ENCODE results near the gene PROB1. TPM values are rescaled to one million over a fixed set of nuclear protein-coding genes. Genes with fewer than 3 reads are reported as not detected.

Gene PROB1
- total and polyA plus RNA-seq, 2 experiments from 2014 or later: 0.10 to 0.63 TPM

DNA sequence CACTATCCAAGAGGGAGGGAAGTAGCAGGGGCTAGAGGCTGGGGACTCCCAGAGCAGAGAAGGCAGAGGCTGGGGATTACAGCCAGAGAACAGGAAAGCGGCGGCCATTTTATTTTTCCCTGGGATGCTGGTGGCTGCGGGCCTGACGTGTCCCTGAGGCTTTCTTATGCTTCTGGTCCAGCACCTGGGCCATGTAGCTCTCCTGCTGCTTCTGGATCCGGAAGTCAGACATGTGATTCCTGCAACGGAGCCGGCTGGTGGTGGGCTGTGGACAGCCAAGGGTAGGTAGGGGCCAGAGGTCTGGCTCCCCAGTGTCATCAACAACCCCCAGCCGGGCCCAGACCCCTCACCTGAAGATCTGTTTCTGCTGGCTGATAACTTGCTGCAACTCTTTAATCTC lies 1.8 kb upstream of the PROB1 start:
- Histone ChIP-seq H4K20me1 (ENCODE audit: insufficient read depth, poor library complexity, severe bottlenecking) (no peaks in the 10 kb centered on the region), H3K79me2 (no peaks in the 10 kb centered on the region), H3K36me3 (replicated peaks; ENCODE audit: insufficient read depth, low read depth) (no peaks in the 10 kb centered on the region), H2AFZ (no peak overlapping the region), H3K9me2 (replicated peaks; ENCODE audit: insufficient read depth) (no peaks in the 10 kb centered on the region), H3K4me3 (no peak overlapping the region), H3K9me3 (ENCODE audit: low read depth) (no peaks in the 10 kb centered on the region), H3K4me1 (ENCODE audit: insufficient read depth) (peaks cover 8% of the 10 kb centered on the region), H3K27ac (no peak overlapping the region), H3K27me3 (peaks cover 26% of the 10 kb centered on the region), H3K4me2 (no peak overlapping the region)
- no peak for TF ChIP-seq EZH2 (IDR thresholded peaks at IDR 0.05; ENCODE audit: borderline replicate concordance)
- no peak for DNase-seq (ENCODE audit: low spot score)
- WGBS (ENCODE audit: low lambda C conversion rate, missing lambda C conversion rate): 90% methylated on average over 8 of the region's 8 CpGs

DNA sequence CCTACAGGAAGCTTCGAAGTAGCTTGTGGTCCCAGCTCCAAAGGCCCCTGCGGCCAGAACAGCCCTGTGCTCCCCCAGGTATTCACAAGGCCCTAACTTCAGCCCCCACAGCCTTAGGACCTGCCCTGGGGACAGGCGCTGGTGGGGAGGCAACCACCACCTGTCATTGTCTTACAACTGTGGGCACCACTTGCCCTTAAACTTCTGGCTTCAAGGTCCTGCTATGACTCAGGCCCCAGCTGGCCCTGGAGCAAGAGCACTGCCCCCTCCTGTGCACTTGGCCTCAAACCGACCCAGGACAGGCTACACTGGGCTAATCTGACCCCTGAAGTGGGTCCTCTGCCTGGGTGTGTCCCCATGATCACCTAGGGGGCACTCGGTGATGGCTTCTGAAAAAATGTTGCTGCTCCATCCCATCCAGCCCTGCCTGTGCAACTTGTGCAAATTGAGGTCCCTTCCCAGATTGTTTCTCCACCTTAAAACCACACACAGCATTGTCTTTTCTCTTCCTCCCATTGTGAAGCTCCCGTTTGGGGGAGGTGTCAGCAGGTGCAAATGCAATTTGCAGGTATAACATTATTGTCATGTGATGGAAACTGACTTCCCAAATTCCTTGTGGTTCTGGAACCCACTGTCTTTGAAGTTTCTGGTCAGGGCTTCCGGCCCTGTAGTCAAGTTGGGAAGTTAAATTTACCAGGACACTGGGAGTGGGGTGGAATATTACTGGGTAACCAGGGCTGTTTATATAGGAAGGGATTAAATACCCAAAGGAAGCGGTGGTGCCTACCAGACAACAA lies 1.1 kb upstream of the PROB1 start:
- H2AFZ ChIP-seq: no peak overlapping the region
- TF ChIP-seq EZH2phosphoT487 (IDR thresholded peaks at IDR 0.05; ENCODE audit: low read depth, severe bottlenecking, unreplicated experiment): no peak
- TF ChIP-seq, protein P1, sequence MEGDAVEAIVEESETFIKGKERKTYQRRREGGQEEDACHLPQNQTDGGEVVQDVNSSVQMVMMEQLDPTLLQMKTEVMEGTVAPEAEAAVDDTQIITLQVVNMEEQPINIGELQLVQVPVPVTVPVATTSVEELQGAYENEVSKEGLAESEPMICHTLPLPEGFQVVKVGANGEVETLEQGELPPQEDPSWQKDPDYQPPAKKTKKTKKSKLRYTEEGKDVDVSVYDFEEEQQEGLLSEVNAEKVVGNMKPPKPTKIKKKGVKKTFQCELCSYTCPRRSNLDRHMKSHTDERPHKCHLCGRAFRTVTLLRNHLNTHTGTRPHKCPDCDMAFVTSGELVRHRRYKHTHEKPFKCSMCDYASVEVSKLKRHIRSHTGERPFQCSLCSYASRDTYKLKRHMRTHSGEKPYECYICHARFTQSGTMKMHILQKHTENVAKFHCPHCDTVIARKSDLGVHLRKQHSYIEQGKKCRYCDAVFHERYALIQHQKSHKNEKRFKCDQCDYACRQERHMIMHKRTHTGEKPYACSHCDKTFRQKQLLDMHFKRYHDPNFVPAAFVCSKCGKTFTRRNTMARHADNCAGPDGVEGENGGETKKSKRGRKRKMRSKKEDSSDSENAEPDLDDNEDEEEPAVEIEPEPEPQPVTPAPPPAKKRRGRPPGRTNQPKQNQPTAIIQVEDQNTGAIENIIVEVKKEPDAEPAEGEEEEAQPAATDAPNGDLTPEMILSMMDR (IDR thresholded peaks at IDR 0.05; ENCODE audit: poor library complexity): no peak

DNA sequence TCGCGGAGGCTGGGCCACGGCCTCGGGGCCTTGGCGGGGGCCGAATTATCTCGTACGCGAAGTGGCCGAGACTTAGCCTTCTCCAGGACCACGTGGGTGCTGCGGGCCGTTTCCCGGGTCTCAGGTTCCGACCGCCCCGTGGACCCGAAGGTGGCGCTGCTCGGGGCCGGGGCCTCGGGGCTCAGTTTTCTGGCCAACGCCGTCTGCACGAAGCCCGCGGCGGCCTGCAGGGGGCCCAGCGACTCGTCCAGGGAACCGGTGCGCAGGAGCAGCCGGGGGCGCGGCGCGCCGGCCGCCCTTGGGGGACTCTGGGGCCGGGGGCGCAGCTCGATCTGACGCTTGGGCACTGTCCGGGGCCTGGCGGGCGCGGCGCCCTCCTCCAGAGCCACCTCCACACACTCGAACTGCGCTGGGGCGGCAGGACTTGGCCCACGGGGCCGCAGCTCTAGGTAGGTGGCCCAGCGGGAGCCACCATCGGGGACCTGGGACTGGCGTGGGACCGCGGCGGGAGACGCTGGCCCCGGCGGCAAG lies 716 bp downstream of the PROB1 start:
- Histone ChIP-seq H3K4me1 (ENCODE audit: insufficient read depth) (peaks cover 8% of the 10 kb centered on the region), H3K9me2 (replicated peaks; ENCODE audit: insufficient read depth) (no peaks in the 10 kb centered on the region), H3K36me3 (replicated peaks; ENCODE audit: insufficient read depth, low read depth) (no peaks in the 10 kb centered on the region), H3K9me3 (ENCODE audit: low read depth) (no peaks in the 10 kb centered on the region), H3K4me3 (peak overlapping the region; percentile 48), H3K4me2 (peak overlapping the region; percentile 91), H3K27me3 (peaks cover 26% of the 10 kb centered on the region), H3K27ac (no peak overlapping the region), H4K20me1 (ENCODE audit: insufficient read depth, poor library complexity, severe bottlenecking) (no peaks in the 10 kb centered on the region), H2AFZ (peak overlapping the region; percentile 82), H3K79me2 (no peaks in the 10 kb centered on the region)
- peak; percentile 77 for DNase-seq (ENCODE audit: low spot score)
- TF ChIP-seq, protein P1 (IDR thresholded peaks at IDR 0.05; ENCODE audit: poor library complexity): peak; percentile 46
- peak; percentile 80 for TF ChIP-seq EZH2 (IDR thresholded peaks at IDR 0.05; ENCODE audit: borderline replicate concordance)
- no peak for TF ChIP-seq EZH2phosphoT487 (IDR thresholded peaks at IDR 0.05; ENCODE audit: low read depth, severe bottlenecking, unreplicated experiment)
- under 1% methylated on average over 37 of the region's 62 CpGs for WGBS (ENCODE audit: low lambda C conversion rate, missing lambda C conversion rate)

More for the DNA sequence above, 1.1 kb upstream of the PROB1 start:
- WGBS (ENCODE audit: low lambda C conversion rate, missing lambda C conversion rate): 81% methylated on average over 8 of the region's 8 CpGs
- no peak overlapping the region for H3K4me3 ChIP-seq
- H3K4me2 ChIP-seq: no peak overlapping the region
- no peaks in the 10 kb centered on the region for H3K36me3 ChIP-seq (replicated peaks; ENCODE audit: insufficient read depth, low read depth)
- H3K79me2 ChIP-seq: no peaks in the 10 kb centered on the region
- H4K20me1 ChIP-seq (ENCODE audit: insufficient read depth, poor library complexity, severe bottlenecking): no peaks in the 10 kb centered on the region
- peaks cover 8% of the 10 kb centered on the region for H3K4me1 ChIP-seq (ENCODE audit: insufficient read depth)
- H3K9me2 ChIP-seq (replicated peaks; ENCODE audit: insufficient read depth): no peaks in the 10 kb centered on the region
- DNase-seq (ENCODE audit: low spot score): no peak
- no peaks in the 10 kb centered on the region for H3K9me3 ChIP-seq (ENCODE audit: low read depth)
- no peak overlapping the region for H3K27ac ChIP-seq
- peaks cover 26% of the 10 kb centered on the region for H3K27me3 ChIP-seq

DNA sequence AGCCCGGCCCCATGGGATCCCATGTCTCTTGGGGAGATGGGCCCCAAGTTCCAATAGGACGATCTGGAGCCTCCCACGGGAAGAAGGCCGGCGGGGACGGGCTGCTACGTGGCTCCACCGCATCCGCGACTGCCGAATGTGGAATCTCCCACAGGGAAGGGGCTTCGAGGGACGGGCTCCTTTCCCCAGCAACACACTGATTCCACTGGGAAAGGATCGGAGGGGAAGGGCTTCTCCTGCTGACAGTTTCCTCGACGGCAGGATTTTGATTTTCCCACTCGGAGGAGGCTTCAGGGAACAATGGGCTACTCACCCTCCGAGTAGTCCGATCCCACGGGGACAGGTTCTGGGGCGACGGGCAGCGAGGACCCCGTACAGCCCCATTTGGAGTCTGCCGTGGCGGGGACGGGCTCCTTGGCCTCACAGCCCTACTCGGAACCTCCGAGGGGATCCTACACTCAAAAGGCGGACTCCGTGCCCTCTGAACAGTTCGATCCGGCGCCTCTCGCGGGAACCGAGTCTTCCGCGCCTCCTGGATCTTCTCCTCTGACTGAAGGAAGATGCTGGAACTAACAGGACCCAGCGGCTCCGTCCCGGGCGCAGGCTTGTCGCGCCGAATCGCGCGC lies 1.3 kb downstream of the PROB1 start:
- H3K4me1 ChIP-seq (ENCODE audit: insufficient read depth): peaks cover 8% of the 10 kb centered on the region
- H3K27ac ChIP-seq: no peak overlapping the region
- H3K9me3 ChIP-seq (ENCODE audit: low read depth): no peaks in the 10 kb centered on the region
- DNase-seq (ENCODE audit: low spot score): no peak
- peak overlapping the region; percentile 48 for H3K4me3 ChIP-seq
- peaks cover 26% of the 10 kb centered on the region for H3K27me3 ChIP-seq
- no peaks in the 10 kb centered on the region for H3K36me3 ChIP-seq (replicated peaks; ENCODE audit: insufficient read depth, low read depth)
- 11% methylated on average over 49 of the region's 49 CpGs for WGBS (ENCODE audit: low lambda C conversion rate, missing lambda C conversion rate)
- H4K20me1 ChIP-seq (ENCODE audit: insufficient read depth, poor library complexity, severe bottlenecking): no peaks in the 10 kb centered on the region
- no peaks in the 10 kb centered on the region for H3K9me2 ChIP-seq (replicated peaks; ENCODE audit: insufficient read depth)
- H3K79me2 ChIP-seq: no peaks in the 10 kb centered on the region
- H3K4me2 ChIP-seq: peak overlapping the region; percentile 91
- peak overlapping the region; percentile 82 for H2AFZ ChIP-seq
- TF ChIP-seq, protein P1 (IDR thresholded peaks at IDR 0.05; ENCODE audit: poor library complexity): no peak
- TF ChIP-seq EZH2 (IDR thresholded peaks at IDR 0.05; ENCODE audit: borderline replicate concordance) (peak; percentile 38), EZH2phosphoT487 (IDR thresholded peaks at IDR 0.05; ENCODE audit: low read depth, severe bottlenecking, unreplicated experiment) (peak; percentile 26)

Data from hepatocyte (in vitro differentiated cells).